H9 (cell line): ENCODE data around the gene RMI2. TPM values are rescaled to one million over a fixed set of nuclear protein-coding genes. Genes with fewer than 3 reads are reported as not detected.

Experiments
- DNase-seq: peaks from one replicate; pipeline ENCODE4 v3.0.0-alpha.2; 2017
- H2AFZ ChIP-seq: one replicate; pipeline ENCODE4 v1.6.1; 2013; ENCODE audit warnings: mild to moderate bottlenecking, low read length, control low read depth, moderate library complexity
- H2AK5ac ChIP-seq: 2 replicates; pipeline ENCODE4 v1.6.1; 2013; ENCODE audit warnings: low read length, control low read depth, mixed read lengths; ENCODE audit not compliant: insufficient read length
- H2BK120ac ChIP-seq: one replicate; pipeline ENCODE4 v1.6.1; 2013; ENCODE audit warnings: low read depth, mild to moderate bottlenecking, low read length, control low read depth, inconsistent platforms; ENCODE audit not compliant: poor library complexity, severe bottlenecking
- H2BK12ac ChIP-seq: 2 replicates; pipeline ENCODE4 v1.6.1; 2013; ENCODE audit warnings: low read length, control low read depth, mixed read lengths, low read depth; ENCODE audit not compliant: insufficient read length
- H2BK15ac ChIP-seq: 2 replicates; pipeline ENCODE4 v1.6.1; 2013; ENCODE audit warnings: low read depth, low read length, control low read depth
- H2BK20ac ChIP-seq: one replicate; pipeline ENCODE4 v1.6.1; 2013; ENCODE audit warnings: low read depth, mild to moderate bottlenecking, low read length, control low read depth, inconsistent platforms; ENCODE audit not compliant: poor library complexity, severe bottlenecking
- H2BK5ac ChIP-seq: 2 replicates; pipeline ENCODE4 v1.6.1; 2013; ENCODE audit warnings: low read length, control low read depth, mixed read lengths; ENCODE audit not compliant: insufficient read length
- H3K14ac ChIP-seq: 2 replicates; pipeline ENCODE4 v1.6.1; 2013; ENCODE audit warnings: low read length, control low read depth; ENCODE audit not compliant: insufficient read depth
- H3K18ac ChIP-seq: 2 replicates; pipeline ENCODE4 v1.6.1; 2013; ENCODE audit warnings: low read depth, mild to moderate bottlenecking, mixed read lengths, low read length, control low read depth; ENCODE audit not compliant: insufficient read length
- H3K23ac ChIP-seq: 2 replicates; pipeline ENCODE4 v1.6.1; 2013; ENCODE audit warnings: low read length, control low read depth, mixed read lengths, low read depth; ENCODE audit not compliant: insufficient read length
- H3K23me2 ChIP-seq: 2 replicates; pipeline ENCODE4 v1.6.1; 2013; ENCODE audit warnings: low read depth, mild to moderate bottlenecking, mixed read lengths, low read length, control low read depth; ENCODE audit not compliant: insufficient read length, poor library complexity, severe bottlenecking
- H3K27ac ChIP-seq: 2 replicates; pipeline ENCODE4 v1.5.1; 2013; ENCODE audit warnings: low read length, control low read depth, mixed read lengths, low read depth; ENCODE audit not compliant: insufficient read length
- H3K27me3 ChIP-seq: 2 replicates; pipeline ENCODE4 v1.6.1; 2013; ENCODE audit warnings: low read length, control low read depth, inconsistent platforms; ENCODE audit not compliant: insufficient read depth
- H3K4ac ChIP-seq: 2 replicates; pipeline ENCODE4 v1.6.1; 2013; ENCODE audit warnings: low read depth, mild to moderate bottlenecking, control low read depth, inconsistent platforms, low read length, moderate library complexity
- H3K4me1 ChIP-seq: 2 replicates; pipeline ENCODE4 v1.6.1; 2013; ENCODE audit warnings: low read length, control low read depth, inconsistent platforms; ENCODE audit not compliant: insufficient read depth
- H3K4me2 ChIP-seq: 2 replicates; pipeline ENCODE4 v1.6.1; 2013; ENCODE audit warnings: low read length, control low read depth, mixed read lengths; ENCODE audit not compliant: insufficient read length, insufficient read depth
- H3K56ac ChIP-seq: 2 replicates; pipeline ENCODE4 v1.6.1; 2013; ENCODE audit warnings: low read depth, mild to moderate bottlenecking, mixed read lengths, low read length, control low read depth; ENCODE audit not compliant: insufficient read length
- H3K79me1 ChIP-seq: 2 replicates; pipeline ENCODE4 v1.6.1; 2013; ENCODE audit warnings: low read depth, mild to moderate bottlenecking, moderate library complexity, low read length, control low read depth, inconsistent platforms; ENCODE audit not compliant: insufficient read depth, poor library complexity, severe bottlenecking
- H3K79me2 ChIP-seq: 2 replicates; pipeline ENCODE4 v1.6.1; 2013; ENCODE audit warnings: low read length, control low read depth, inconsistent platforms; ENCODE audit not compliant: insufficient read depth
- H3K9ac ChIP-seq: 2 replicates; pipeline ENCODE4 v1.6.1; 2013; ENCODE audit warnings: low read length, control low read depth, mixed read lengths; ENCODE audit not compliant: insufficient read length; ENCODE audit errors: extremely low read depth
- H3K9me3 ChIP-seq: one replicate; pipeline ENCODE4 v1.6.1; 2013; ENCODE audit warnings: low read depth, low read length, inconsistent platforms; ENCODE audit not compliant: control insufficient read depth
- H3T11ph ChIP-seq: one replicate; pipeline ENCODE4 v1.6.1; 2013; ENCODE audit warnings: mild to moderate bottlenecking, low read length, control low read depth, inconsistent platforms
- H4K20me1 ChIP-seq: one replicate; pipeline ENCODE4 v1.6.1; 2013; ENCODE audit not compliant: control insufficient read depth, insufficient read length, insufficient read depth
- H4K5ac ChIP-seq: 2 replicates; pipeline ENCODE4 v1.6.1; 2013; ENCODE audit warnings: low read depth, mild to moderate bottlenecking, mixed read lengths, low read length, control low read depth; ENCODE audit not compliant: insufficient read length
- H4K8ac ChIP-seq: replicated peaks from 2 replicates; pipeline ENCODE4 v1.6.1; 2013; ENCODE audit warnings: low read length, control low read depth, mixed read lengths, low read depth; ENCODE audit not compliant: insufficient read length
- H4K91ac ChIP-seq: 2 replicates; pipeline ENCODE4 v1.6.1; 2013; ENCODE audit warnings: low read depth, mild to moderate bottlenecking, moderate library complexity, mixed read lengths, low read length, control low read depth; ENCODE audit not compliant: insufficient read length
- H3K27ac Mint-ChIP-seq, 3 experiments: 2 replicates in 2 of 3; 3 replicates in 1 of 3; pipeline ENCODE4 v1.8.0; 2020 to 2021; ENCODE audit warnings: mixed read lengths in 3 of 3, mild to moderate bottlenecking in 1 of 3, moderate library complexity in 1 of 3
- H3K27me3 Mint-ChIP-seq: 2 replicates; pipeline ENCODE4 v1.8.0; 2021; ENCODE audit warnings: low read depth, mild to moderate bottlenecking, moderate library complexity, mixed read lengths
- H3K36me3 Mint-ChIP-seq, 3 experiments: 2 replicates in 2 of 3; 3 replicates in 1 of 3; pipeline ENCODE4 v1.8.0; 2020 to 2021; ENCODE audit warnings: low read depth in 3 of 3, mixed read lengths in 3 of 3; ENCODE audit not compliant: insufficient read depth in 1 of 3
- H3K4me1 Mint-ChIP-seq, 2 experiments: 2 replicates each; pipeline ENCODE4 v1.8.0; 2020; ENCODE audit warnings: mixed read lengths in 2 of 2
- H3K4me3 Mint-ChIP-seq, 2 experiments: 2 replicates in 1 of 2; 3 replicates in 1 of 2; pipeline ENCODE4 v1.8.0; 2020 to 2021; ENCODE audit warnings: mild to moderate bottlenecking in 2 of 2, mixed read lengths in 2 of 2, moderate library complexity in 1 of 2
- H3K9me3 Mint-ChIP-seq, 2 experiments: 2 replicates in 1 of 2; 3 replicates in 1 of 2; pipeline ENCODE4 v1.8.0; 2020; ENCODE audit warnings: mild to moderate bottlenecking in 2 of 2, mixed read lengths in 2 of 2, moderate library complexity in 1 of 2
- CTCF ChIP-seq: fragments of 200-600 bp; sonication (generic); conservative IDR thresholded peaks from 3 replicates; pipeline ENCODE4 v1.8.0; 2021; ENCODE audit warnings: antibody characterized with exemption, mild to moderate bottlenecking
- WGBS: extraction: QIAGEN DNeasy Blood & Tissue Kit; methylation state at CpG from one replicate; pipeline ENCODE4 v1.1.7; 2013; ENCODE audit warnings: missing lambda C conversion rate, low lambda C conversion rate, mixed read lengths; ENCODE audit not compliant: insufficient read length; ENCODE audit errors: extremely low coverage; 5-methylcytosine and 5-hydroxymethylcytosine counted together
- total RNA-seq: library from RNA; stranded (reverse); gene quantifications from 2 replicates; pipeline ENCODE4 v1.2.1, GENCODE V29; 2021

Gene RMI2
- total RNA-seq, 1 experiment from 2014 or later: 57.6 TPM

DNA sequence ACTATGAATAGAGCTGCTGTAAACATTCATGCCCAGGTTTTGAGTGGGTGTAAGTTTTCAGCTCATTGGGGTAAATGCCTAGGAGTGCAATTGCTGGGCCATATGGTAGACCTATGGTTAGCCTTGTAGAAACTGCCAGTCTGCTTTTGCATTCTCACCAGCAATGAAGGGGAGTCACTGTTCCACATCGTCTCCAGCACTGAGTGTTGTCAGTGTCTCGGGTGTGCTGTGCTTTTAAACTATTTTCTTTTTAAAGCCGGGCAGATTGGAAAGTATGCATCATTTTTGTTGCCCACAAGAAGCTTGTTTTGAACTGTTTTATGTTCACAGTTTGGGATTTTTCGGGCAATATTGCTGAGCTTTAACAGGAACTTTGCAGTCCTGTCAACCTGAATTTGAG is 7.9 kb downstream of the RMI2 start:
- H3K27me3 ChIP-seq: no peaks in the 10 kb centered on the region
- no peak overlapping the region for H4K91ac ChIP-seq
- H2BK20ac ChIP-seq: no peak overlapping the region
- Mint-ChIP-seq H3K27ac (no peak overlapping the region), H3K9me3 (no peaks in the 10 kb centered on the region), H3K27me3 (no peaks in the 10 kb centered on the region), H3K36me3 (peaks cover 35 to 40% (median 36%) of the 10 kb centered on the region in 3 experiments), H3K4me1 (peaks cover 37 to 53% of the 10 kb centered on the region in 2 experiments), H3K4me3 (no peak overlapping the region)
- no peak overlapping the region for H4K8ac ChIP-seq
- H3K27ac ChIP-seq: no peak overlapping the region
- no peak overlapping the region for H2BK5ac ChIP-seq
- no peak for TF ChIP-seq CTCF
- no peak overlapping the region for H2BK12ac ChIP-seq
- H3K4ac ChIP-seq: no peak overlapping the region
- no peak overlapping the region for H3K18ac ChIP-seq
- peaks cover 11% of the 10 kb centered on the region; the same call in 1 of the 2 replicates for H3K79me2 ChIP-seq
- no peak overlapping the region for H3K56ac ChIP-seq
- H2AFZ ChIP-seq: no peak overlapping the region
- H3K14ac ChIP-seq: no peak overlapping the region
- no peaks in the 10 kb centered on the region for H3K23me2 ChIP-seq
- no peak overlapping the region for H3T11ph ChIP-seq
- H4K5ac ChIP-seq: no peak overlapping the region
- no peak overlapping the region for H3K9ac ChIP-seq
- no peak overlapping the region for H3K4me2 ChIP-seq
- H2AK5ac ChIP-seq: no peak overlapping the region
- DNase-seq: no peak
- no peaks in the 10 kb centered on the region for H4K20me1 ChIP-seq
- H3K79me1 ChIP-seq: peaks cover under 1% of the 10 kb centered on the region
- H2BK120ac ChIP-seq: no peak overlapping the region
- no peak overlapping the region for H3K23ac ChIP-seq
- peaks cover 4% of the 10 kb centered on the region; the same call in 1 of the 2 replicates for H3K4me1 ChIP-seq
- no CpG with 5 or more reads among the region's 4 CpGs for whole genome bisulfite sequencing
- H3K9me3 ChIP-seq: no peaks in the 10 kb centered on the region
- H2BK15ac ChIP-seq: no peak overlapping the region
